ENCODE data around the gene FERMT2.
"Not testable (repeated sequence)": the region's sequence is repeated elsewhere in the genome, so short reads cannot be mapped to it uniquely, and the experiment has no call there.

FERMT2 gene

DNA sequence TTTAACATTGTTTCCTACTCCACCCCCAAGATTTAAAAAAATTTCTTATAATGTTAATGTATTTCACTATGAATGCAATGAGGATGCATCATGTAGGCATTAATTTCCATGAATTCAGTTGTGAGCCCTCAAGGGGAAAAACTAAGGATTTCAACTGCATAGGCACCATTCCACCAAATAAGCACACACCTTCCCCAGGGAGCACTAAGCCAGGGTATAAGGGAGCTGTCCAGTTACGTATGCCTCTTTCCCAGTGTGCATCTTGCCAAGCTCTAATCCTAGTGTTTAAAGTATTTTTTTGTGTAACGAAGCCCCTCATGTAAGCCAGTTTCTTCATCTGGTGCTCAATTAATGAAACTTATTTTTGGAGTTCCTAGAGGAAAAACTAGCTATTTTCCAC is 6.6 kb downstream of the FERMT2 start:
- DNase-seq, result no peak

DNA sequence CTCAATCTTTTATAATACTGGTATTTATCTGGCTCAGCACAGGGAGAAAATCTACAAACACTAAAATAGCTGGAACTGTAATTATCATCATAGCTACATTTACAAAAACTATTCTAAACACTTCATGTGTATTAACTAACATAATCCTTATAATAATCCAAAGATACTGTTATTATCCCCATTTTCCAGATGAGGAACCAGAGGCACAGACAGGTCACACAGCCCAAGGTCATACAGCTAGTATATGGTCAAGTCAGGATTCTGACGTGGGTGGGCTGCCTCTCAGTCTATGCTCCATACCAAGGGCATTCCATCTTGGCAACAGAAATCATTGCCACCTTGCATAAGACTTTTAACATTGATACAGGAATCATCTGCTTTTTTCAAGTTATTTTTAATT is 11.4 kb downstream of the FERMT2 start:
- DNase-seq, result no peak

DNA sequence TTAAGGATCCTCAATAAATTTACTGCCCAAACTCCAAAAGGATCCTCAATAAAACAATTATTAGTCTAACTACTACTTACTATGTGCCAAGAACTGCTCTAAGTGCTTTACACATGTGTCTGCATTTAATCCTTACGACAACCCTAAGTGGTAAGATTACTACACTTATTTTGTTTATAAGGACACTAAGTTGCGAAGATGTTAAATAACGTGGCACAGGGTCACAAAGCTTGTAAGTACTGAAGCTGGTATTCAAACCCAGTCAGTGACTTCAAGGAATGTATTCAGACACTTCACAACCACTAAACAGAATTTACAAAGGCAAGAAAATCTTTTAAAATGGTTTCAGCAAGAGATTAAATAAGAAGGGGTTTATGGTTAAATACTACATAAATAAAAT is 13.0 kb downstream of the FERMT2 start:
- no peak for DNase-seq

DNA sequence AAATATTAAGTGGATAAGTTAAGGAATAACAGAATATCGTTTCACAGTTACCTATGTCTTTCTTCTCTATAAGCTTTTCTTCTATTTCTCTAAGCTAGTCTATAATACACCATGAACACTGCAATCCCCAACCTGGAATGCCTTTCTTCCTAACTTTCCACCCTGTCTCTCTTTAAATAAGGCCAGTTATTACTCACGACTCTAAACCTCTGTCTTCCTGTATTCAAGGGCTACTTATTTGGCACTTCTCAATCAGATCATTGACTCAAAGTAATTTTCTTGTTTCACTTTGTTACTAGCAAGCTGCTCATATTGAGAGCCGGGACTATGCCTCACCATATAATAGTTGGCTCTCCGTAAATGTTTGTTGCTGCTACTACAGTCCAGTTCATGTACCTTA is 13.5 kb downstream of the FERMT2 start:
- DNase-seq, result no peak

DNA sequence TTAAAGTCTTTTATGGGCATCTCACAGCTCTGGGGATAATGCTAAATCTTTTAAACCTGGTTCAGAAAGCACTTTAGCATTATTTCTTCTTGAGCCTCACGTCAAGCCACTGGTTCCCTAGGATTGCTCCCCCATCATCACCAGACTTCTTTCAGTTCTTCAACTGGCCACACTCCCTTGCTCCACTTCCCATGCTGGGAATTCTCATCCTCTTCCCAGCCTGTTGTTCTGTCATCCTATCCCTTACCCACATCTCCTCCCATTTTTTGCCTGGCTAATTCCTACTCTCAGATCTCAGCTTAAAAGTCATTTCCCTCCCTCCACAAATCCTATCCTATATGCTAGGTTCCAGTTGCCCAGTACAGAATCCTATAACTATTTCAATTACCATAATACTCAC is 14.4 kb downstream of the FERMT2 start:
- no peak for DNase-seq

DNA sequence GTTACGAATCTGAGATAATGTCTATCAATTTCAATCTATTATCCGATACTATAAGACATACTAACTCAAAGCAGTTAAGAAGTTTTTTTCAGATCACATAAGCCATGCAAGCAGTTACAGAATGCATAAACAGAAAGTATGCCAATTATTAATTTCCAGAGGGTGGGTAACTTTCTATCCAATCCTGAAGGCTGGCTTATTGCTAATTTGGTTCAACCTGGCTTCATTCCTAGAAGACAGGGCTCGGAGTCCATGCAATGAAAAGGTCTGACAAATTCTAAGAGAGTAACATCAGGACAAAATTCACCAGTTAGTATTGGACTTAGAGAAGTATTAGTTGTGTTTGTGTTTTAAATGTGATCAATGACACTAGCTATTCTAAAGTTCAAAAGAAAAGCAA is 15.0 kb downstream of the FERMT2 start:
- no peak for DNase-seq

DNA sequence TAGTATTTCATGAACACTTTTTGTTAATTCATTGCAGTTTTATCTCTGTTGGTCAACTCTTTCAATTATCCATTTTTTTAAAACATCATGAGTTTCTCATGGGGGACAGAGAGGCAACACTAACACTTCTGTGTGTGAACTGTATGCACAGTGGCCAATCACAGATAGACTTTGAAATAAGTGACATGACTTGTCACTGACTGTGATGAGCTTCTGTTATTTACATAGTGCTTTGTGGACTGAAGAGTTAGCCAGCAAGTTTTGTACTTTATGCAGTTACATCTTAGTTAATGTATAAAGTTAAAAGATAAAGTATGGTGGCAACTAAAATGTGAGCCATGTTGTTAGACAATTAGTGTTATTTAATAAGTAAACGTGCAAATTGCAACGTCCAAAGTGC is 16.1 kb downstream of the FERMT2 start:
- DNase-seq, result no peak

DNA sequence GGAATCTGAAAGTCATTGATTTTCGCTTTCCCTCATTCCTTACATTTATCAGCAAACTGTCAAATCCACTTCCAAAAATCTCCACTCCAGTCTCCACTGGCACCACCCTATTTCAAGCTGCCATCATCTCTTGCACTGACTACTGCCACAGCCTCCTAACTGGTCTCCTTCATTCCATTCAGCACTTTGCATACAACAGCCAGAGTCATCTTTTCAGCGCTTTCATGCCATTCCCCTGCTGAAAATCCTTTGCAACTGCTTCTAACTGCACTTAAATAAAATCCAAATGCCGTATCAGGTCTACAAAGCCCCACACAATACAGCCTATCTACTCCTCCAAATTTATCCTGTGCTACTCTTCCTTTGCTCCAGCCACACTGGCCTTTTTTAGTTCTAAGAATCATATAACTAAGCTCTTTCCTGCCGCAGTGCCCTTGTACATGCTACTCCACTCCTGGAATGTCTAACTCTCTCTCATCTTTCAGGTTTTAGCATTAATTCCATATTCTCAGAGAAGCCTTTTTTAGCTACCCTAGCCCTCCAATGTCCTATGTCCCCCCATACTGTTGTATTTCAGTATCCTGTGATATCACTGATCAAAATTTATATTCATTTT is 21.6 kb downstream of the FERMT2 start:
- DNase-seq, result no peak

DNA sequence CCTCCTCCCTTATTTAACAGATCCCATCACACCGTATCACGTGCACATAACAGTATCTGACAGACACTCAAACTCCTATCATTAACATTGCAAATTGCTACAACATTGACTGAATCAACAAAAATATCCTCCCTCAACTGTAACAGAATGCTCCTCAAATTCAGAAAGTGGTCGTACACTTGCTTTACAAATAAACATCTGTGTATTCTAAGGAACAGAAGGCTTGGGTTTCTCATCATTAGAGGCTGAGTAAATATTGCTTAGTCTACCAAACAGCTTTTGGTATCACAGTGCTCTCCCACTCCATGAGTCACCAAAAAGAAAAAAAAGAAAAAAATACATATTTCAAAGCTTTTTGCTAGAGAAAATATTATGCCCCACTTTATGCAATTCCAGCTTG is 23.9 kb downstream of the FERMT2 start:
- DNase-seq, result no peak

DNA sequence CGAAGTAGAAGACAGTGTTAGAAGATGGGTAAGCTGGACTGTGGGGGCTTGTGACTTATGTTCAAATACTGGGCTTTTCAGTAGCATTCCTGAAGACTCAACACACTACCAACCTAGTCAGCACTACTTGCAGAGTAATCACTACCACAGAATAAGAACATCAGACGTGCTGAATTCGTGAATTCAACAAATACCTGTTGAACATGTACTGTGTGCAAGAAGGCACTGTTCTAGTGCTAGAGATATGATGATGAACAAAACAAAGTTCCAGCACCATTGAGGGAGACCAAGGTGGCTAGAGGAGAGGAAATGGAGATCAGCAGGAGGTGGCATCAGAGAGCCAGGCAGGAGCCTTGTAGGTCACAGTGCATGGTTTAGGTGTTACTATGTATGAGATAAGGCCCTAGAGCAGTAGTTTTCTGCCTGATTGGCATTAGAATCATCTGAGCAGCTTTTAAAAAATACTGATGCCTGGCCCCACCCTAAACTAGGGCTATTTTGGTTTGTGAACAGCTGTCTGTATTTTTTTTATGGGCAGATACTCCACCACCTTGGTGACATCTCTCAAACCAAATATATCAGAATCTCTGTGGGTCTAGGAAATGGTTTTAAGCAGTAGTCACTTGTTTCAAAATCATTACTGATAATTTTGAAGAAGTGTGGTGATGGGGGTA is 26.8 kb downstream of the FERMT2 start:
- no peak for DNase-seq

DNA sequence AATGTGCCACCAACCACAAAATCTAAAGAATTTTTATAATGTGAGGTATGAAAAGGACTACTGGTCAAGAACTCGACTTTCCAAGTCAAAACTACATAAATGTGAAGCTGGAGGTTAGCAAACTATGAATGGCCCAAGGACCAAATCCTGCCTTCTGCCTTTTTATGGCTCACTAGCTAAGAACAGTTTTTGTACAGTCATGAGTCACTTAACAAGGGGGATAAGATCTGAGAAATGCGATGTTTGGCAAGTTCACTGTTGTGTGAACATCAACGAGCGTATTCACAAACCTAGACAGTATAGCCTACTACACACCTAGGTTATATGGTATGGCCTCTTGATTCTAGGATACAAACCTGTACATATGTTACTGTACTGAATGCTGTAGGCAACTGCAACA is 28.2 kb downstream of the FERMT2 start:
- no peak for DNase-seq

DNA sequence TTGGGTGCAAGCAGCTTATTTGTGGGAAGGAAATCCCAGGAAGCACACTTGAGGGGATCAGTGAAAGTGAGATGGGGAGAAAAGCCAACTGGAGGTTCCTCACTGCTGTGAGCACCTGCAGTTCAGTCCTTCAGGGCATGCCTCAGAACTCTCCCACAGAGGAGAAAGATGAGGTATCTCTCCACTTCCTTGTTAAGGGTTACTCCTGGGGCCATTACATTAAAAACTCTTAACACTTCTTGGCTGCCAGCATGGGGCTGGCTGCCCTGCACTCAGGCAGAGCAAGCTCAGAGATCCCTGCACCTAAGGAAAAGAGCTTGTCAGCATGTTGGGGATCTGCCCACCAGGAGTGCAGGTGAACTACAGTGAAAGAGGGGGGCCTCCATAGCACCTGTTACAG is 28.8 kb downstream of the FERMT2 start:
- no peak for DNase-seq

DNA sequence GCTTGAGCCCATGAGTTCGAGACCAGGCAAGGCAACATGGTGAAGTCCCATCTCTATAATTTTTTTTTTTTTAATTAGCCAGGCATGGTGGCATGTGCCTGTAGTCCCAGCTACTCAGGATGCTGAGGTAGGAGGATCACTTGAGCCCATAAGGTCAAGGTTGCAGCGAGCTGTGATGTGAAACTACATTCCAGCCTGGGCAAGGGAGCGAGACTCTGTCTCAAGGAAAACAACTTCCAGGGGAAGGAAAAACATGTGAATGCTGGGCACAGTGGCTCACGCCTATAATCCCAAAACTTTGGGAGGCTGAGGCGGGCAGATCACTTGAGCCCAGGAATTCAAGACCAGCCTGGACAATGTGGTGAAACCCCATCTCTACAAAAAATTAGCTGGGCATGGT is 30.4 kb downstream of the FERMT2 start:
- not testable (repeated sequence) for DNase-seq

DNA sequence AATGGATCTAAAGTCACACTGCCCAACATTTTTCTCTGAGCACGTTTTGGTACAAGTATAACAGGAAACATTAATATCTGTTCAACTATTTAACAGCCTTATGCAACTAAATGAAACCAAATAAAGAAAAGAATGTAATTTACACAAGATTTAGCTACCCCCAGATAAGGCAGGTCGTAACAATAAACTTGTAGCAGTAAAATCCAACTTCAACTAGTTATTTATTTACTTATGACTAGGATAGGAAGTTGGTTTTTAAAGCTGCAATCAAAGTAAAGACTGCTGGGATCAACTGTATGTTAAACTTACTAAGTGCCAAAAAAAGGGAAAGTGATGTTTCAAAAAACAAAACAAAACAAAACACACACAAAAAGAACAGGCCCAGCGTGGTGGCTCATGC is 30.9 kb downstream of the FERMT2 start:
- DNase-seq, result no peak

DNA sequence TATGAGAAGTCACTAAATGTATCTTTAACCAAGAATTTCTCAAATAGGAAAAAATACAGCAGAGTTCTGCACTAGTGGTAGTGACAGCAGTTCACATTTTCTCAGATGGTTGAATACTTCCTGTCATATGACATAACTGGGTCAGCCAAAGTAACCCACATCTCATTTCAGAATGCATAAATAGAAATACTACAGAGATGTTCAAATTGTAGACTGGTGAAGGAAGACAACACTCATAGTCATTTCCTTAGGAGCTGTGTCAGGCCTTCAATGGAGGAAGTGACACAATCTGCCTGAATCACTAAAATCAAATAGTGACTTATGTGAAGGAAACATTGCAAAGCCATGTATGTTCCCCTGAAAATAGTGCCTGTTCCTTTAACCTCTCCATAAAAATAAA is 32.4 kb downstream of the FERMT2 start:
- no peak for DNase-seq

DNA sequence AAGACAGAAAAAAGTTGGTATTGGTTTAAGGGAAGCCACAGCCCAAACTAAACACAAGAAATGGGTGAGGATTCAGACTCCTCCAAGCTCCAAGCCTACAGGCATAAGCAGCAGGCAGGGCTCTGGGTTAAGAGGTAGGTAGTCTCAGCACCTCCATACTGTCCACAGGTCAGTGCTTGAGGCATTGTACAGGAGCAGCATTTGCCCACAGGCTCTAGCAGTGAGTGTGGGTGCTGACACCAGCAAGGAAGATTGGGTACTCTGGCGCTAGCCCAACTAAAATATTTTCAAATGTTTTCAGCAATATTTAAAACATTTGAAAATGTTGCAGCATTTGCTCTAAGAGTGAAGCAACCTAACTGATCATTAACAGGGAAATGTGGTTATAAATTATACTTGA is 33.1 kb downstream of the FERMT2 start:
- DNase-seq, result no peak

DNA sequence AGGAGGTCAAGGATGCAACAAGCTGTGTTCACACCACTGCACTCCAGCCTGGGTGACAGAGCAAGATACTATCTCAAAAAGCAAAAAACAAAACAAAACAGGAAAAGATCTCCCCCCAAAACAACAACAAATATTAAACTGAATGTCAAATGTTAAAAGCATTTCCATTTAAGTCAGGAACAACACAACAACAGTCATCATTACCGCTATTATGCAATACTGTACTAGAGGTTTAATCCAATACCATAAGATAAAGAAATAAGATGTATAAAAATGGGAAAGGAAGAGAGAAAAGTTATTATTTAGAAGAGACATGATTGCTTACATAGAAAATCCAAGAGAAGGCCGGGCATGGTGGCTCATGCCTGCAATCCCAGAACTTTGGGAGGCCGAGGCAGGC is 36.6 kb downstream of the FERMT2 start:
- no peak for DNase-seq

DNA sequence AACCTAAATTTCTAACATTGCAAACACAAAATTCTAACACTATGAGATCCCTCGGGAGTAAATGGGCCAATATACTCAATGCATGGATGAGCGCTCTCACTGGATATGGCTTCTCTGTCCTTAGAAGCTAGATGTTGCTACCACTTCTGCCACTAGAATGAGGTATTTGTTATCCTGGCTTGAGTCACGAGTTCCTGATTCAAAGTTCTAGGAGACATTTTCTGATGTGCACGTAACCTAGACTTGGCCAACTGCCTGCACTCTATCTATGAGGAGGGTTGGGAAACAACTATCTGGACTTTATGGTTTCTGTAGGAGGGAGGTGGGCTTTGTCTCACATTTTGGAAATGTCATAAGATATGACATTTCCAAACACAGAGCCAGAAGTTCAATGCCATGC is 37.6 kb downstream of the FERMT2 start:
- DNase-seq, result no peak

DNA sequence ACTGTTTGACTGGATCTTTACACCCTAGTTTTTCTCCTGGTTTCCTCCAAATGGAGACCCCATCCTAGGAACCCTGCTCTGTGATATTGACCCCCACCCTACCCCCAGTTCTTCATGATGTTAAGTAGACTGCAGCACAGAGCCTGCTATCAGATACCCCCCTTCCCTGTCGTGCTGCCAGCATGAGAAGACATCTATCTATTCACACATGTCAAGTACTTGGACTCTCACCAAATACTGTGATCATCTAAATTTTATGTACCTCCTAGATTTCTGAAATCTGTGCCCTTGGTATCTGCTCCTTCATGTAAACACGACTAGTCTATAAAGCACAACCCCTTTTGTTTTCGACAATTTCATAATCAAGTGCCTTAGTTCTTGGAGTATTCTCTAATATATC is 38.9 kb downstream of the FERMT2 start:
- DNase-seq, result no peak

DNA sequence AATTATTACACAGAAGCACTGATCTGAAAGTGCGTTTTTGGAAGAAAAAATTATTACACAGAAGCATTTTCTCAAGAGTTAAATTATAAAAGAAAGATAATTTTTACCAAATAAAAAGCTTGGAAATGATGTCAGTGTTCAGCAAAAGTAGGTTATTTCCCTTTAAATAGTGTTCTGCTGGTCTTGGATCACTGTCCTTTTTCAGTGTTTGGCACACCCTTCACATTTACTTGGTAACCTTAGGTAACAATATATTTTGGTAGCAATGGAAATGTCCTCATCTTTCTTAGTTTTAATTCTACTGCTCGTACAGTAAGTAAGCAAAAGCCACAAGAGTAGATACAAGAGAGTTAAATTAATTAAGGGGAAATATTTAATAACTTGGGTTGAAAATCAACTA is 40.3 kb downstream of the FERMT2 start:
- DNase-seq, result no peak

DNA sequence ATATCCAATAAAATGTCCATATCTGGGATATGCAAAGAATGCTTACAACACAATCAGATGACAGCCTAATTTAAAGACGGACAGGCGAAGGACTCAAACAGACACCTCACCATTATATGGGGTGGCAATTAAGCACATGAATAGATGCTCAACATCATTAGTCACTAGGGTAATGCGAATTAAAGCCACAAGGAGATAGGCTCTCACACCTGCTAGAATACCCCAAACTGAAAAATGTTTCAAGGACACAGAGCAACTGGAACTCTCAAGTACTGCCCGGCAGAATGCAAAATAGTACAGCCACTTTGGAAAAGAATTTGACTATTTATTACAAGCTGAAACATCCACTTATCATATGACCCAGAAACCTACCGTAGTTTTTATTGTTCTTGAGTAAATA is 42.9 kb downstream of the FERMT2 start:
- DNase-seq, result no peak

DNA sequence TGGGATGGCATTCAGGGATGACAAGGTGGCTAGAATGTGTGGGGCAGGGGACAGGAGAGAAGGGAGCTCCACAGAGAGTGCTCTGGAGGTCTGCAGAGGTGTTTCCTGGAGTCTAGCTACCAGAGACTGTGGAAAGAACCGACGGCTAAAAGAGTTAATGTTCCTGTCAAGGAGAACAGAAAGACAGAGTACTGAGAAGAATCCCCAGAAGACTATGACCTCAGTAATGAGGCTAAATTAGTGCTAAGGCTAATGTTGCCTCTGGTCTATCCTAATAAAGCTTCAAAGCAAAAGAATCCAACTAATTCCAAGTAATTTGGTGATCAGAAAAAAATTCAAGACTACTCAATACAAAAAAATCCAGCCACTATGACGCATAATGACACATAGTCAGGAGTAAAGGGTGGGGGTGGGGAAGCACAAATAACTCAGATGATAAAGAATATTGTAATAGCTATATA is 44.7 kb downstream of the FERMT2 start:
- no peak for DNase-seq

DNA sequence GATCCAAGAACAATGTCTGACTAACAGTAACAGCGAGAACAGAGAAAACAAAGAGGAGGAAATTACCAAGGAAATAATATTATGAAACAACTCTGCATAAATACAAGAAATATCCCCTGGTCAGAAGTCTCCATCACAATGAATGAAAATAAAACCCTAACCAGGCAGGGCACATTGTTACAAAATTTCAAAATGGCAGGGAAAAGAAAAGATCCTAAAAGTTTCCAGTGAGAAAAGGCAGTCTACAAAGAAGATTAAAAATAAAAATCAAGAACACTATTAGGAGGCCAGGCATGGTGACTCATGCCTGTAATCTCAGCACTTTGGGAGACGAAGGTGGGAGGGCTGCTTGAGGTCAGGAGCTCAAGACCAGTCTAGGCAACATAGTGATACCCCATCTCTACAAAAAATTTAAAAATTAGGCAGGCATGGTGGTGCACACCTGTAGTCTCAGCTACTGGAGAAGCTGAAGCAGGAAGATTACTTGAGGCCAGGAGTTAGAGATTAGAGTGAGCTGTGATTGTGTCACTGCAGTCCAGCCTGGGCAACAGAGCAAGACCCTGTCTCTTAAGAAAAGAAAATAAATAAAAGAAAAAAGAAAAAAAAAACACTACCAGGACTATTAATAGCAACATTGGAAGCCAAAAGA is 47.8 kb downstream of the FERMT2 start:
- no peak for DNase-seq

DNA sequence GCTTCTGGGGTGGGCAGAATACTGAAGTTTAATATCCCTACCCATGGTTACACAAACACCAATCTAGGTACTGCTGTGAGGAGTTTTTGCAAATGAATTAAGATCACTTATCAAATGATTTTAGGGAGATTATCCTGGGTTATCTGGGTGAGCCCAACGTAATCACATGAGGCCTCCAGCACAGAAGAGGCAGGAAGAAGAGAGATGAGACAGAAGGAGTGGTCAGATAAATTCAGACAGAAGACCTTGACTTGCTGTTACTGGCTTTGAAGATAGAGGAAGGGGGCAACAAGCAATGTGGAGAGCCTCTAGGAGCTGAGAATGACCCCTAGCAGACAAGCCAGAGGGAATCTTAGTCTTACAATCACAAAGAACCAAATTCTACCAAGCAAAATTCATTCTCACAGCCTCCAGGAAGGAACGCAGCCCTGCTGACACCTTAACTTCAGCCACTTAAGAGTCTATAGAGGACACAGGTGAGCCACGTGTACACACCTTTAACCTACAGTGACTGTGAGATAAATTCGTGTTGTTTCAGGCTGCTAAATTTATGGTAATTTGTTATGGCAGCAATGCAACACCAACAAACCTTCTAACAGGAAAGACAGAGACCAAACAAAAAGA is 49.4 kb downstream of the FERMT2 start:
- no peak for DNase-seq

Measured in cerebellar nuclear complex (tissue), 1 donor.